ENCODE results near the gene RREB1.
A peak's percentile ranks its signal among the peaks of the same experiment; 100 is the strongest.

RREB1 gene

DNA sequence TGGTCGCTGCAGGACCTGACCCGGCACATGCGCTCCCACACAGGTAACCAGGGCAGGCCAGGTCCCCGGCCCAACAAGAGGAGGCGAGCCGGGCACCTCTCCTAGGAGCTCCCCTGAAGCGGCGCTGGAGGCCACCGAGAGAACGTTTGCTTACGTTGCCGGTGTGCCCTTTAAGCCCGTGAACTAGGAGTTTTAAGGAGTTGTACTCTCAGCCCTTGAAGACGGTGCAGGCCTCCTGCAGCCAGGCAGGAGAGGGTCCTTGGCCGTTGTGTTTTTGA, 139.4 kb downstream of the RREB1 start:
- ChIA-PET POLR2A (ENCODE audit: low non-redundant PET) (no interaction called here), CTCF (no interaction called here)
- no peak for TF ChIP-seq CTCF (conservative IDR thresholded peaks at IDR 0.05; ENCODE audit: low read depth)
- H3K27ac ChIP-seq = peak overlapping the region; percentile 19; the same call in 1 of the 2 replicates
- no peak for DNase-seq (ENCODE audit: low spot score)

DNA sequence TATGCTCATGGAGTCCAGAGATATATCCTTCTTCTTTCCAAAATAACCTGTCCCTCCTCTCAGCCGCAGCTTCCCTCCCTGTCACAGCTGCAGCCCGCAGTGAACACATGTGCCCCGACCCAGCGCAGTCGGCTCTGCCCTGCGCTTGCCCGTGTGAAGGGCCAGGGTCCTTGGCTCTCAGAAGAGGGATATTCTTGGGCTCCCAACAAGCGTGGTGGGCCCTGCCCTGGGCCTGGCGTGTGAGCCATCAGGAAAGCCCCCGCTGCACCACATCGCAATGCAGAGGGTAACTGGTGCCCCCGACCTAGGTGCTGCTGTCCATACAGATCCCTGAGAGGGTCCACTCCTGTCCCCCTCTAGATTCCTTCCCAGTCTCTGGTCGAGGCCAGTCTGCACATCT, 140.1 kb downstream of the RREB1 start:
- POLR2A ChIA-PET (ENCODE audit: low non-redundant PET) = no interaction called here
- no peak for DNase-seq (ENCODE audit: low spot score)
- CTCF ChIA-PET = no interaction called here
- peak overlapping the region; percentile 19 for H3K27ac ChIP-seq
- TF ChIP-seq CTCF (conservative IDR thresholded peaks at IDR 0.05; ENCODE audit: low read depth) = no peak

- no peak for DNase-seq (ENCODE audit: low spot score)
- TF ChIP-seq CTCF (conservative IDR thresholded peaks at IDR 0.05; ENCODE audit: low read depth) = no peak
- H3K27ac ChIP-seq = no peak overlapping the region
- ChIA-PET CTCF (interaction anchor here (0.6 to 1.2 kb wide), 2 partner anchors 572 to 574 kb away, joined by 3 to 7 read pairs; no protein-coding TSS in a partner anchor), POLR2A (ENCODE audit: low non-redundant PET) (no interaction called here)
Measured at GRCh38 chr6:7249391-7249790, 141.6 kb downstream of the RREB1 start.

DNA sequence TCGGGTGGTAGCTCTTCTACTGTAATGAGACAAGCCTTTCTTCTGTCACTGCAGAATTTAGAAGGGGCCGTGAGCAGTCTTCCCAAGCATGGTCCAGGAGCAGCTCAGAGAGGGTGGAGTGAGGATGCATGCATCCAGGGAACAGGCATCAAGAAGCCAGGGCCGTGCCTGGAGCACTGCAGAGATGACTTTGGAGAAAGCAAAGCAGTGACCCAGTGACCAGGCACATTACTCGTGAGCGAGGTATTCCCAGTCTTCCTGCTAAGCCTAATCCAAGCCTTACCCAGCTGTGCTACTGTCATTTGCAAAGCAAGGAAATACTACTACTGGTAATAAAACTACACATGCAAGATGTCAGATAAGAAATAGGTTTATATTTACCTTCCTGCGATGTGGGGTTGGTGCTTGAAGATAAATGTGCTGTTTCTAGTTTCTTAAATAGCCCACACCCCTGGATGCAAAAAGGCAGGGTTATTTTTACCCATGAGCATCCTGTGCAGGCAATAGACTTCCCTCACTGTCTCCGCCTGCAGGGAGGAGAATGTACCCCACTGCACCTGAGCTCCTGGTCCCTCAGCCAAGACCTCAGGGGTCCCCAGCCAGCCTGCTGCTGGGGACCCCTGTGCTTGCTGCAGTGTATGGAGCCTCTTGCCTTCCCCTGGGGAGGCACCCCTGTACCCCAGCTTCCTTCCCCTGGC, 142.3 kb downstream of the RREB1 start:
- ChIA-PET POLR2A (ENCODE audit: low non-redundant PET) (no interaction called here), CTCF (interaction anchor here (0.6 to 1.2 kb wide), 3 partner anchors 25 to 575 kb away, joined by 3 to 7 read pairs (median 3); no protein-coding TSS in a partner anchor)
- no peak overlapping the region for H3K27ac ChIP-seq
- TF ChIP-seq CTCF (conservative IDR thresholded peaks at IDR 0.05; ENCODE audit: low read depth) = no peak
- DNase-seq (ENCODE audit: low spot score) = no peak

- no peak for TF ChIP-seq CTCF (conservative IDR thresholded peaks at IDR 0.05; ENCODE audit: low read depth)
- ChIA-PET CTCF (interaction anchor here (0.6 to 0.9 kb wide), 2 partner anchors 25 to 1845 kb away, joined by 3 read pairs; no protein-coding TSS in a partner anchor), POLR2A (ENCODE audit: low non-redundant PET) (no interaction called here)
- H3K27ac ChIP-seq = no peak overlapping the region
- DNase-seq (ENCODE audit: low spot score) = no peak
Measured at GRCh38 chr6:7250812-7251211, 143.1 kb downstream of the RREB1 start.

DNA sequence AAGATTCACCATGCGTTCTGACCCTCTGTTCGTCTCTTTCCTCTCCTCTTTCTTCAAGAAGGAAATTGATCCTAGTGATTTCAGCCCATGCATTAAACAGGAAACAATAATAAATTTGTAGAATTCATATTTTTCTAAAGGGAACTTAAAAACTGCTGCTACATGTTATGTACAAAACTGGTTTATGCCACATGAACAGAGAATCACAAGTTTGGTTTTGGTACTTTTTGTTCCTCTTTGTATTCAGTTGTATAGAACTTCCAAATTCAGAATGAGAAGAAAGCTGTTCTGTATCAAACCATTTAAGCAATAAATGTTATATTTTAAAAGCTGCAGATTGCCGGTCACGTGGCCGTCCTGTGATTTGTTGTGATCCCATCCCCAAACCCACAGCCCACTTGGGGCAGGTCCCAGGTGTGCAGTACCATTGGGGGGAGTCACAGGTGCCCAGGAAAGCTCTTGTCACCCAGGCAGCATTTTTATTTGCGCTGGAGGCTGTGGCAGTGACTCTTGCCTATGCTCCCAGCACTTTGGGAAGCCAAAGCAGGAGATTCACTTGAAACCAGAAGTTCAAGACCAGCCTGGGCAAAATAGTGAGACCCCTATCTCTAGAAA, 144.0 kb downstream of the RREB1 start:
- POLR2A ChIA-PET (ENCODE audit: low non-redundant PET) = no interaction called here
- no peak for DNase-seq (ENCODE audit: low spot score)
- no peak for TF ChIP-seq CTCF (conservative IDR thresholded peaks at IDR 0.05; ENCODE audit: low read depth)

More for the DNA sequence above, 144.0 kb downstream of the RREB1 start:
- H3K27ac ChIP-seq = peak overlapping the region; percentile 20; the same call in 1 of the 2 replicates
- CTCF ChIA-PET = no interaction called here
